HL-60 (cell line): ENCODE data around the gene CACNA1S.
A peak's percentile ranks its signal among the peaks of the same experiment; 100 is the strongest.

Source experiments
- DNase-seq, 2 experiments: peaks; one replicate each; pipeline ENCODE4 v3.0.0-alpha.2; 2010 to 2020; ENCODE audit warnings: low read depth in 1 of 2, low spot score in 1 of 2
- H3K27ac ChIP-seq: fragments of 250-450 bp; sonication (Bioruptor Pico); replicated peaks from 2 replicates; pipeline ENCODE4 v1.5.1; 2020; ENCODE audit warnings: mild to moderate bottlenecking, moderate library complexity
- H3K27me3 ChIP-seq: fragments of 250-450 bp; sonication (Bioruptor Pico); 2 replicates; pipeline ENCODE4 v1.5.1; 2021; ENCODE audit warnings: mild to moderate bottlenecking, moderate library complexity; ENCODE audit not compliant: insufficient read depth, poor library complexity, severe bottlenecking
- H3K4me3 ChIP-seq: replicated peaks from 2 replicates; pipeline ENCODE4 v1.5.1; 2011; ENCODE audit warnings: mild to moderate bottlenecking, control low read depth, low read length; ENCODE audit not compliant: insufficient read depth
- CTCF ChIP-seq: IDR thresholded peaks from one replicate; pipeline ENCODE4 v1.5.1; 2011; ENCODE audit warnings: low read length, control low read depth, inconsistent platforms; ENCODE audit not compliant: insufficient read depth
- GABPA ChIP-seq: IDR thresholded peaks from 2 replicates; pipeline ENCODE4 v1.6.1; 2012; ENCODE audit warnings: low read depth
- POLR2AphosphoS5 ChIP-seq: IDR thresholded peaks from 2 replicates; pipeline ENCODE4 v1.6.1; 2012; ENCODE audit warnings: low read depth
- REST ChIP-seq: IDR thresholded peaks from 2 replicates; pipeline ENCODE4 v1.6.1; 2012; ENCODE audit warnings: low read depth; ENCODE audit not compliant: insufficient replicate concordance
- SPI1 ChIP-seq: IDR thresholded peaks from 2 replicates; pipeline ENCODE4 v1.6.1; 2012; ENCODE audit warnings: low read depth, mild to moderate bottlenecking, borderline replicate concordance

Gene CACNA1S

GRCh38 chr1:201088395-201088794 lies 23.8 kb downstream of the CACNA1S start:
- no peak for TF ChIP-seq CTCF
- no peak for TF ChIP-seq POLR2AphosphoS5
- TF ChIP-seq GABPA = no peak
- TF ChIP-seq SPI1 = no peak
- TF ChIP-seq REST = no peak
- peaks cover 5% of the 10 kb centered on the region for H3K27me3 ChIP-seq
- DNase-seq = no peak
- H3K27ac ChIP-seq = no peak overlapping the region
- H3K4me3 ChIP-seq = no peak overlapping the region

DNA sequence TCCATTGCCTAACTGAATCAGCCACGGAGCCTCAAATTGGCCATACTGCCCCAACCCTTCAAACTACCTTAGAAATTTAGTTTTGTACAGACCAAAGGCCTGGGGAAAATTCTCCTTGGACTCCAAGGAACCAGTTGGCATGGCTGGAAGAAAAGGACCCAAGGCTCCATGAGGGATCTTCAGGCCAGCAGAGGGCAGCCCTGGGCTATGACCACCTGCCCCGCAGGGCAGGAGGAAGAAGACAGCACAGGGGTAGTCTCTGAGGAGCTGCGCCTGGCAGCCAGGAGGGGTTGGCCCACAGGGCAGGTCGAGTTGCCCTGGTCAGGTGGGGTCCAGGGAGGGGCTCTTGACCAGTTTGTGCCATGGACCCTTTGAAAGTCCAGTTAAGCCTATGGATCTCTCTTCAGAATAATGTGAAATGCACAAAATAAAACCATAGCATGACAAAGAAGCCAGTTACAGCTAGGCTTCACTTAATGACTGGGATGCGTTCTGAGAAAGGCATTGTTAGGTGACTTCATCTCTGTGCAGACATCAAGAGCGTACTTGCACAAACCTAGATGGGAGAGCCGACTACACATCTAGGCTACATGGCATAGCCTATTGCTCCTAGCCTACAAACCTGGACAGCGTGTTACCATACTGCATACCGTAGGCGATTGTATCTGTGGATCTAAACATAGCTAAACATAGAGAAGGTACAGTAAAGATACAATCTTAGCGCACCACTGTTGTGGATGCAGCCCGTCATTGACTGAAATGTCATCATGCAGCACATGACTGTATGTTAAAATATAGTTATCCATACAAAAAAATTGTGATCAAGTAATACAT lies 26.1 kb downstream of the CACNA1S start:
- TF ChIP-seq GABPA (no peak), CTCF (peak; percentile 44), SPI1 (no peak)
- DNase-seq = peak in 1 of 2 experiments; percentile 48
- Histone ChIP-seq H3K27me3 (peaks cover 5% of the 10 kb centered on the region), H3K4me3 (no peak overlapping the region), H3K27ac (no peak overlapping the region)

DNA sequence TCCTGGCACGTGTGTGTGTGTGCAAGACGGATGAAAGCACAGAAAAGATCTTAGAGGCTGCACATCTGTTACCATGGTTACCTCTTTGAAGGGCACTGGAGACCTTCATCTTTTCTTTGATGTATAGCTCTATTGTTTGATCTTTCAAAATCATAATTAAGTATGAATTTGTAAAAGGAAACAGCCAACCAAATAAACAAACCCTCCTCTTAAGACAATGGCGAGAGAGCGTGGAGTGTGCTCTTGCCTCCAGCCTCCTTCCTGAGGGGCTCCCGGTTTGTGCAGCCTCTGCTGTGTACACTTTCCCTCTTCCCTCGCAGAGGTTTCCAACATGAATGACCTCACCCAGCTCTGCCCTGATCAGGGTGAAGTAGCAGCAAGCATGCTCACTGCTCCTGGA lies 27.9 kb downstream of the CACNA1S start:
- peaks cover 5% of the 10 kb centered on the region for H3K27me3 ChIP-seq

More for the DNA sequence above, 27.9 kb downstream of the CACNA1S start:
- DNase-seq = no peak
- TF ChIP-seq CTCF = no peak
- no peak for TF ChIP-seq POLR2AphosphoS5
- TF ChIP-seq SPI1 = no peak
- no peak for TF ChIP-seq REST
- TF ChIP-seq GABPA = no peak
- Histone ChIP-seq H3K4me3 (no peak overlapping the region), H3K27ac (no peak overlapping the region)
